Ureter (tissue), 1 donor: ENCODE data around the gene PDE1A. TPM values are rescaled to one million over a fixed set of nuclear protein-coding genes. Genes with fewer than 3 reads are reported as not detected.

Experiments
- DNase-seq: peaks from one replicate; pipeline ENCODE4 v3.0.0-alpha.2; 2020; ENCODE audit warnings: low spot score
- total RNA-seq: library from RNA; stranded (reverse); gene quantifications from one replicate; pipeline ENCODE4 v1.2.4, GENCODE V29; 2023
- donor health status: DM: yes; HTN: yes; CAD: no.

The PDE1A gene
- 9.7 TPM for total RNA-seq

GRCh38 chr2:182426918-182427240 is at the start of gene PDE1A:
Gene PDE1A, minus strand, starts transcription at chr2:182427036.
- DNase-seq, result no peak

DNA sequence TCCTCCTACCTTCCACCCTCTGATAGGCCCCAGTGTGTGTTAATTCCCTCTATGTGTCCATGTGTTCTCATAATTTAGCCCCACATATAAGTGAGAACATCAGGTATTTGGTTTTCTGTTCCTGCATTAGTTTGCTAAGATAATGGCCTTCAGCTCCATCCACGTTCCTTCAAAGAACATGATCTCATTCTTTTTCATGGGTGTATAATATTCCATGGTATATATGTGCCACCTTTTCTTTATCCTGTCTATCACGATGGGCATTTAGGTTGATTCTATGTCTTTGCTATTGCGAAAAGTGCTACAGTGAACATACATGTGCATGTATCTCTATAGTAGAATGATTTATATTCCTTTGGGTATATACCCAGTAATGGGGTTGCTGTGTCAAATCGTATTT is 46.8 kb upstream of the PDE1A start:
- DNase-seq, result no peak

GRCh38 chr2:182463760-182464159 is 36.9 kb upstream of the PDE1A start:
- DNase-seq, result no peak

GRCh38 chr2:182456784-182457183 is 29.9 kb upstream of the PDE1A start:
- DNase-seq, result no peak

GRCh38 chr2:182452456-182452990 is 25.7 kb upstream of the PDE1A start:
- DNase-seq, result no peak

DNA sequence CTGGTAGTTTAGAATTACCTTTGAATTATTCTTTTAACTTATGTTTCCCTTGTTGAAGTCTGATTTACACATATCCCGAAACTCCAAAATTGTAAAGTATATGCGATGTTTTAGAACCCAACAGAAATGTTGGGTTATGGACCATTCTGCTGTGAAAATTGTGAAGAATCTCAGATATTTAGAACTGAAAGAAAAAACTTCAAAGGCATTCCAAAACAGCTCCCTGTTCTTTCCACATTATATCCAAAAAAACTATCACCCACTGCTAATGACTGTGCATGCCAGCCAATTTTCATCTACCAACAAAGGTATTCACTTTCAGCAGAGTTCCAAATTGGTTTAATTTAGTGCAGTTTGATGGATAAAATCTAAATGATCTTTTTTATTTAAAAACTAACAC is 21.5 kb upstream of the PDE1A start:
- no peak for DNase-seq

DNA sequence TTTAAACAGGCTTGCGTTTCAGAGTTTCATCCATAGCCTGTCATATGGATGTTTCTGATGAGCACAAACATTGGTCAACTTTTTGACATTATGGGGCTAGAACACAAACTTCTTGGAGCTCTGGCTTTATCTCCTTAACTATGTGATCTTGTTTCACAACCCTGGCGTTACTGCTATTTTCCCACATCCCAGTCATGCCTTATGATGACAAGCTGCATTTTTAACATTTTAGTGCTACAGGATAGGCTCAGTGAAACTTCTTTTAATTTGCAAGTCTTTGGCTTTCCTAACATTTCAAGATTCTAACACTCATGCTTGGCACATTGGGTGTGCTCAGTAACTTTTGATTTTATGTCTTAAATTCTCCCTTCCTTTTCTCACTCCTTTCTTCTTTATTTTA is 21.0 kb upstream of the PDE1A start:
- DNase-seq, result no peak

- no peak for DNase-seq
Observed at GRCh38 chr2:182447163-182447562, 20.3 kb upstream of the PDE1A start.

- DNase-seq, result no peak
Observed at GRCh38 chr2:182446087-182446486, 19.3 kb upstream of the PDE1A start.

DNA sequence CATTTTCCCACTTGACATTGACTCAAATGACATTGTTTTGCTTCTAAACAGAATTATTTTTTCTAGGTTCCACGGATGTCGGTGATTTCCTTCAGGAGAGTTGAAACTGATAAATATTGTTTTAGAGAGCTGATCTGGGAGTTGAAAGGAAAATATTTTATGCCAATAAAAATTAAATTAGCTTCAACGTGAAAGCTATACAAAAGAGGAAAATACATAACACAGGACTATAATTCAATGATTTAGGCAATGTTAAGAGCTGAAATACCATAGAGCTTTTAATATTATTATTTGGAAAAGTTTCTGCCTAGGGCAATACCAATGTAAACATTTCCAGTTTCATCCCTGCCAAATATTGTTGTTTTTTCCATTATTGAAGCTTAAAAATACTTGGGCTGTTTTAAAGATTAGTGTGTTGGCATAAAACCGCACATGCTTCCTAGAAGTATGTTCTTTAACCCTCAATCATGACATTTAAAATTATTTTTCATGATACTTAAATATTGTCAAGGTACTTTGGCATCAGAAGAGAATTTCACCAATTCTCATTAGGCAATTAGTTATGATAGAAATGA is 18.6 kb upstream of the PDE1A start:
- no peak for DNase-seq

GRCh38 chr2:182444806-182445205 is 18.0 kb upstream of the PDE1A start:
- DNase-seq, result no peak

DNA sequence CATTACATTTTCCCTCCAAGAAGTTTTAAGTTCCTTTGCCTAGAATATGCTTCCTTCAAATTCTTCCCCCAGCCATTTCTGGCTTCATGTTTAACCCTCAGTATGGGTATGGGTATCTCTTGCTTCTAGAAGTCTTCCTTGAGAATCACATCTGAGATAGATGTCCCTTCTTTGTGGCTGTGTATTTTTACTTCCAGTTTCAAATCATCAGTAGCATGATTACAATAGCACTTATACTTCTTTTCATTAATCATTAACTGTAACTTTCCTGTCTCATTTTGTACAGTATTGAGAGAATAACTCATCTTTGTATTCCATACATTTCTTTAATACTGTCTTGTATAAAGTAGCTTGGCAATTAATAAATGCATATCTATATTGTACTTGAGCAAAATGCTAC is 17.3 kb upstream of the PDE1A start:
- no peak for DNase-seq

GRCh38 chr2:182436252-182436651 is 9.4 kb upstream of the PDE1A start:
- no peak for DNase-seq

GRCh38 chr2:182435754-182436153 is 8.9 kb upstream of the PDE1A start:
- no peak for DNase-seq

DNA sequence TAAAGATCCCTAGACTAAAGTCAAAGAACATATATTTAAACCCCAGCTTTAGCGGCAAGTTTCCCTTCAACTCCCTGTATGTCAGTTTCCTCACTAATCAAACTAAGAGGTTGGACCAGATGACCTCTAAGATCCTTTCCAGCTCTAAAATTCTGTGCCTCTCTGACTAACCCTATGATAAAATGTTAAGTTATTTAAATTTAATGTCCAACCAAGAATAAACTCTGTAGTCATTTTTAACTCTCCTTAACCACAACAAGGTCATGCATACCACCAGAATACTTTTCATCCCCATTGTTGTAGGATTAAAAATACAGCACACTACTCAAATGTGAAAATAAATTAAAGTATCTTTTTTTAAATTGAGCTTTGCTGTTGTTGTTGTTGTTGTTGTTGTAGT is 5.2 kb upstream of the PDE1A start:
- DNase-seq, result no peak

GRCh38 chr2:182428476-182428875 is 1.6 kb upstream of the PDE1A start:
- DNase-seq, result no peak

DNA sequence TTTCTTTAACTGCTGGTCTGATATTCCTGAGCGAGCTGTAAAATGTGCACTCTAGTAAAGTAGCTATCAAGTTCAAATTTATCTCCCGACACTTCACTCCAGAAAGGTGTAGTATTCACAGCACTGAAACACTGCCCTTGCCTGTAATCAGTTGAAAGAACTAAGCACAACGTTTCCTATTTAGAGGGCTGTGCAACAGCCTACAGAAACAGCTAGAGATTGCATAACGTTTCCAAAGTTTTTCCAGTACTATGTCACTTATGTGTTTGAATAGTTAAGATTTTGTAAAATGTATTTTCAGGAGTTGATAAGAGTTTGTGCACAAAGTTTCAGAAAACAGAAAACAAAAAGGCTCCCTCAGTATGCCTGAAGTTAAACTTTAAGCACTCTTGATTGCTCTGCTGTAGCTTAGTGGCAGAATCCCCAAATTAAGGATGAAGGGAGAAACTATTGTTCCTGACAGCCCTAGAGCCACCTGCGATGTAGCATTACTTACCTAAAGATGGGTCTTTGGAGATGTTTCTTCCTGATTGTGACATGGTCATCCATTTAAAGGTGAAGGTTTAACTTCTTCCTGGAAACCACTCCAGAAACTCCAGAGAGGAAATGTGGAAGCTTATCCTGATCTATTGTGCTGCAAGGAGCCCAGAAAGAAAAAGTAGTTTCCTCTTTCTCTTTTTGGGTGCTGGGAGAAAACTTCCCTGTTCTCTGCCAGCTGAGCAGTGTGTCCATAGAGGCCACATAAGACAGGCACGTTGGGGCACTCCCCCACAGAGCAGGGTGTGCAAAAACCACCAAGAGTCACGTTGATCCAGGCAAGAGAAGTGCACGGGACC is 536 bp downstream of the PDE1A start:
- no peak for DNase-seq

- no peak for DNase-seq
Observed at GRCh38 chr2:182422864-182423263, 4.0 kb downstream of the PDE1A start.

GRCh38 chr2:182420669-182421068 is 6.2 kb downstream of the PDE1A start:
- no peak for DNase-seq

DNA sequence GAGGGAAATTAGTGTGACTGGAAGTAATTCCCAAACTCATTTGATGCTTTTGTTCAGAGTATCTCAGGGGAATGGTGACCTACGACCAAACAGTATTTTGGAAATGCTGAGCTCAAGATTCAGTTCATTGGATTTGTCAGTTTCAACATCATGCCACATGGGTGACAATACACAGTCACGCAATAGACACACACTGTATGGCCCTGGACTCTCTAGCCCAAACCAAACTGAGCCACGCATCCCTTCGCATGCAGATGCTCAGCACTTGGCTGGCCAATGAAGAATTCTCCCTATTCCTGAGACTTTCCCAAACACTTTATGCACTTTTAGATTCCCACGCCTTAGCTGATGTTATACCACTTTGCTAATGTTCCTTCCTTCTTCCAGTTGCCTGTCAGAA is 10.0 kb downstream of the PDE1A start:
- DNase-seq, result no peak

DNA sequence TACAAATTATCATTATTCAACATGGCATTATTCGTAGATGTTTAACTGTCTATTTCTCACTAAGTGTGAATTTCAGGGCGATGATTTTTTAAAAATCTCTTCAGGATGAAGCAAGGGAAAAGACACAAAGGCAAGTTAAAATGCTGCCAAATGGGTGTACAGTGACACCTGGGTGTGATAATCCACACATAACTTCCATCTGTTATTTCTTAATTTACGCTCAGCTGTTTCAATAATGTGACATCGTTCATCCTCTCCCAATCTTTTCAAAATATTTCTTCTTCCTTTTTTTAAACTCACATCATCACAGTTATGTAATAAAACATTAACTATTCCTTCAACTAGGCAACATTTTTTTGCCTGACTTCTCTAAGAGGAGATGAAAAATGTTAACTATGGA is 10.6 kb downstream of the PDE1A start:
- no peak for DNase-seq

- DNase-seq, result no peak
Observed at GRCh38 chr2:182415771-182416170, 11.1 kb downstream of the PDE1A start.

- DNase-seq, result no peak
Observed at GRCh38 chr2:182412858-182413257, 14.0 kb downstream of the PDE1A start.

- DNase-seq, result no peak
Observed at GRCh38 chr2:182410120-182410519, 16.7 kb downstream of the PDE1A start.
